Caco-2 (cell line): Measurements from ENCODE around the gene ZC3H4. TPM values are rescaled to one million over a fixed set of nuclear protein-coding genes. Genes with fewer than 3 reads are reported as not detected.
A peak's percentile ranks its signal among the peaks of the same experiment; 100 is the strongest.

Experiments used
- BruUV-seq: library from RNA; stranded (reverse); fragments of 400-500 nt; replicated peaks from 2 replicates; lab custom pipeline; 2021; lab: Mats Ljungman, UMichigan
- CTCF ChIA-PET: fragments of 300-600 bp; sonication (Branson Sonifier 250); formaldehyde crosslinking; loops from one replicate; lab custom pipeline; 2022; ENCODE audit warnings: antibody characterized with exemption; lab: Charles Lee
- POLR2A ChIA-PET: fragments of 300-600 bp; sonication (Branson Sonifier 250); formaldehyde crosslinking; loops from one replicate; lab custom pipeline; 2022; ENCODE audit warnings: antibody characterized with exemption; lab: Charles Lee
- DNase-seq, 2 experiments: peaks; one replicate each; pipeline versions ENCODE4 v3.0.0 to v3.0.0-alpha.2; 2020 to 2022
- H3K27me3 ChIP-seq: replicated peaks from 2 replicates; pipeline ENCODE4 v1.6.0; 2011; ENCODE audit warnings: low read length; ENCODE audit not compliant: control insufficient read depth, insufficient read depth
- H3K36me3 ChIP-seq: 2 replicates; pipeline ENCODE4 v1.5.1; 2011; ENCODE audit warnings: low read length; ENCODE audit not compliant: control insufficient read depth, insufficient read depth
- H3K4me1 ChIP-seq: fragments of 250-450 bp; sonication (Bioruptor Pico); 2 replicates; pipeline ENCODE4 v1.5.1; 2020; ENCODE audit warnings: mild to moderate bottlenecking
- H3K4me3 ChIP-seq: 2 replicates; pipeline ENCODE4 v1.5.1; 2011; ENCODE audit warnings: low read depth, mild to moderate bottlenecking, control low read depth, low read length
- H3K9me3 ChIP-seq: fragments of 250-450 bp; sonication (Bioruptor Pico); 2 replicates; pipeline ENCODE4 v1.5.1; 2020; ENCODE audit warnings: mild to moderate bottlenecking, moderate library complexity
- H3K27ac Mint-ChIP-seq: one replicate; pipeline ENCODE4 v1.8.0; 2022; ENCODE audit warnings: mixed read lengths; ENCODE audit not compliant: unreplicated experiment
- H3K27me3 Mint-ChIP-seq: one replicate; pipeline ENCODE4 v1.8.0; 2022; ENCODE audit warnings: mixed read lengths; ENCODE audit not compliant: insufficient read depth, unreplicated experiment
- H3K36me3 Mint-ChIP-seq: one replicate; pipeline ENCODE4 v1.8.0; 2022; ENCODE audit warnings: mild to moderate bottlenecking, mixed read lengths; ENCODE audit not compliant: insufficient read depth, unreplicated experiment
- H3K4me1 Mint-ChIP-seq: one replicate; pipeline ENCODE4 v1.8.0; 2022; ENCODE audit warnings: low read depth, mixed read lengths; ENCODE audit not compliant: unreplicated experiment
- H3K4me3 Mint-ChIP-seq: one replicate; pipeline ENCODE4 v1.8.0; 2022; ENCODE audit warnings: mild to moderate bottlenecking, moderate library complexity, mixed read lengths; ENCODE audit not compliant: unreplicated experiment
- H3K9me3 Mint-ChIP-seq: one replicate; pipeline ENCODE4 v1.8.0; 2022; ENCODE audit warnings: mixed read lengths; ENCODE audit not compliant: unreplicated experiment
- intact Hi-C: fragments of 100-400 bp; cut with micrococcal nuclease; formaldehyde crosslinking; loops from one replicate; pipeline ENCODE4 v1.10.0; 2022; ENCODE audit not compliant: unreplicated experiment
- total RNA-seq: library from RNA; stranded (reverse); gene quantifications from 2 replicates; pipeline ENCODE4 v1.2.3, GENCODE V29; 2022
- TF ChIP-seq, protein P1 (sequence below), 2 experiments: fragments of 200-600 bp in 1 of 2; IDR thresholded peaks; 1 replicate in 1 of 2; 2 replicates in 1 of 2; pipeline versions ENCODE4 v1.5.1 to v1.8.0; 2011 to 2022; ENCODE audit warnings: antibody characterized with exemption in 1 of 2, control low read depth in 1 of 2, inconsistent platforms in 1 of 2, low read depth in 1 of 2, low read length in 1 of 2, mild to moderate bottlenecking in 1 of 2, moderate library complexity in 1 of 2; ENCODE audit not compliant: insufficient read depth in 1 of 2, severe bottlenecking in 1 of 2, unreplicated experiment in 1 of 2

The ZC3H4 gene
- total RNA-seq, 1 experiment from 2014 or later = 70.3 TPM

DNA sequence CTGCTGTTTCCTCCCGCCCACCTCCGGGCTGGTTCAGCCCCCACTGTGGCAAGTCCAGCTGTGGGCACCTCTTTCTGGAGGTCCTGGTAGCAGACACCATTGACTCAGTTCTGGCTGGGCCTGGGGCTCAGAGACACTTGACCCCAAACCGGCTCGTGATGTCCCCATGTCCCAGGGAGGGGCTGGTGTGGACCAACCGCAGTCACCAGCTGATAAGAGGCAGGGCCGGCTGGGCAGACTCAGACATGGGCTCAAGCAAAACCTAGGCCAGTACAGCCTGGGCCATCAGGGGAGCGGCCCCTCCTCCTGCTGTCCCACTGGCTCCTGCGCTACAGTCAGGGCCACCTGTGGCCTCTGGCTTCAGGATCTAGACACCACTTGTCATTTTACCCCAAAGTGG is 45.3 kb downstream of the ZC3H4 start:
- TF ChIP-seq, protein P1, sequence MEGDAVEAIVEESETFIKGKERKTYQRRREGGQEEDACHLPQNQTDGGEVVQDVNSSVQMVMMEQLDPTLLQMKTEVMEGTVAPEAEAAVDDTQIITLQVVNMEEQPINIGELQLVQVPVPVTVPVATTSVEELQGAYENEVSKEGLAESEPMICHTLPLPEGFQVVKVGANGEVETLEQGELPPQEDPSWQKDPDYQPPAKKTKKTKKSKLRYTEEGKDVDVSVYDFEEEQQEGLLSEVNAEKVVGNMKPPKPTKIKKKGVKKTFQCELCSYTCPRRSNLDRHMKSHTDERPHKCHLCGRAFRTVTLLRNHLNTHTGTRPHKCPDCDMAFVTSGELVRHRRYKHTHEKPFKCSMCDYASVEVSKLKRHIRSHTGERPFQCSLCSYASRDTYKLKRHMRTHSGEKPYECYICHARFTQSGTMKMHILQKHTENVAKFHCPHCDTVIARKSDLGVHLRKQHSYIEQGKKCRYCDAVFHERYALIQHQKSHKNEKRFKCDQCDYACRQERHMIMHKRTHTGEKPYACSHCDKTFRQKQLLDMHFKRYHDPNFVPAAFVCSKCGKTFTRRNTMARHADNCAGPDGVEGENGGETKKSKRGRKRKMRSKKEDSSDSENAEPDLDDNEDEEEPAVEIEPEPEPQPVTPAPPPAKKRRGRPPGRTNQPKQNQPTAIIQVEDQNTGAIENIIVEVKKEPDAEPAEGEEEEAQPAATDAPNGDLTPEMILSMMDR (IDR thresholded peaks at IDR 0.05; ENCODE audit: insufficient read depth in 1 of 2, low read depth in 1 of 2, low read length in 1 of 2, severe bottlenecking in 1 of 2, unreplicated experiment in 1 of 2) = no peak
- H3K9me3 ChIP-seq = no peaks in the 10 kb centered on the region
- H3K27me3 Mint-ChIP-seq = no peaks in the 10 kb centered on the region
- no TSS peak for BruUV-seq
- ChIA-PET POLR2A (interaction anchor here (0.5 kb wide), 1 partner anchor 661 kb away, joined by 3 read pairs; no protein-coding TSS in a partner anchor), CTCF (no interaction called here)
- peaks cover 6% of the 10 kb centered on the region for H3K4me1 Mint-ChIP-seq
- H3K27me3 ChIP-seq = no peaks in the 10 kb centered on the region
- H3K9me3 Mint-ChIP-seq = no peaks in the 10 kb centered on the region
- H3K4me1 ChIP-seq = 0 out of 2 replicates have a peak, but pooled peaks cover 4% of the 10 kb centered on the region
- H3K36me3 ChIP-seq = peaks cover 6% of the 10 kb centered on the region
- no peak for DNase-seq
- H3K36me3 Mint-ChIP-seq = peaks cover 98% of the 10 kb centered on the region
- intact Hi-C loops = no loop called here
- no peak overlapping the region for H3K4me3 Mint-ChIP-seq
- H3K4me3 ChIP-seq = no peak overlapping the region
- no peak overlapping the region for H3K27ac Mint-ChIP-seq

DNA sequence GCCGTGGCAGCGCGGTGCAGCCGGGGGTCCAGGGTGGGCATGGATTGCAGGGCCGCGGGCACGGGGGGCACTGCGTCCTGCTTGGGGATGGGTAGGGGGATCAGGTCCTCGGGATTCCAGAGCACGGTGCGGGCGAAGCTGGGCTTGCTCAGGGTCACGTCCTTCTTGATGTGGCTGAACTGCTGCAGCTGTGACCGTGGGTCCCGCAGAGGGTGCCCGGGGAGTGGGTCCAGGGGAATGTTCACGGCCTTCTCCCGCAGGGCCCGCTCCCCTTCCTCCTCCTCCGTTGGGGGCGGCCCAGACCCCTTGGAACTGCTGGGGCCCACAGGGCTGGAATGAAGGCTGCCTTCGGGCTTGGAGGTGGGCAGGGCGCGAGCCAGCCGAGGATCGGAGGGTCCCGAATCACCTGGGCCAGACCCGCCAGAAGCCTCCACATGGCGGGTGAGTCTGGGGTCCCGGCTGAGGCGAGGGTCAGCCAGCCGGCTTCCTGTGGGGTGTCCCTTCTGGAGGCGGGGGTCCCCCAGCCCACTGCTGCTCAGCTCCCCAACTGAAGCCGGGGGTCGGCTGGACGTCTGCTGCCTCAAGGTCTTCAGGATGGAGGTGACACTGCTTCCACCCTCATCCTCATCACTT is 46.2 kb downstream of the ZC3H4 start:
- H3K9me3 ChIP-seq = no peaks in the 10 kb centered on the region
- TF ChIP-seq, protein P1 (IDR thresholded peaks at IDR 0.05; ENCODE audit: insufficient read depth in 1 of 2, low read depth in 1 of 2, low read length in 1 of 2, severe bottlenecking in 1 of 2, unreplicated experiment in 1 of 2) = no peak
- no peak overlapping the region for H3K4me3 ChIP-seq
- peaks cover 9% of the 10 kb centered on the region for H3K4me1 Mint-ChIP-seq
- no peaks in the 10 kb centered on the region for H3K27me3 ChIP-seq
- POLR2A ChIA-PET = no interaction called here
- no peaks in the 10 kb centered on the region for H3K27me3 Mint-ChIP-seq
- CTCF ChIA-PET = no interaction called here
- H3K4me1 ChIP-seq = peaks cover 8% of the 10 kb centered on the region
- intact Hi-C loops = no loop called here
- peaks cover 4% of the 10 kb centered on the region for H3K36me3 ChIP-seq
- no TSS peak for BruUV-seq
- no peaks in the 10 kb centered on the region for H3K9me3 Mint-ChIP-seq
- H3K4me3 Mint-ChIP-seq = no peak overlapping the region
- H3K27ac Mint-ChIP-seq = no peak overlapping the region
- peaks cover 97% of the 10 kb centered on the region for H3K36me3 Mint-ChIP-seq
- DNase-seq = no peak

- Mint-ChIP-seq H3K27me3 (no peaks in the 10 kb centered on the region), H3K27ac (peak overlapping the region; percentile 92), H3K9me3 (no peaks in the 10 kb centered on the region), H3K4me1 (peaks cover 16% of the 10 kb centered on the region), H3K4me3 (no peak overlapping the region), H3K36me3 (peaks cover 98% of the 10 kb centered on the region)
- ChIA-PET POLR2A (no interaction called here), CTCF (no interaction called here)
- BruUV-seq = no TSS peak
- TF ChIP-seq, protein P1 (IDR thresholded peaks at IDR 0.05; ENCODE audit: insufficient read depth in 1 of 2, low read depth in 1 of 2, low read length in 1 of 2, severe bottlenecking in 1 of 2, unreplicated experiment in 1 of 2) = no peak
- no peak for DNase-seq
- Histone ChIP-seq H3K4me1 (peaks cover 15% of the 10 kb centered on the region), H3K36me3 (peaks cover 4% of the 10 kb centered on the region), H3K27me3 (no peaks in the 10 kb centered on the region), H3K4me3 (no peak overlapping the region), H3K9me3 (no peaks in the 10 kb centered on the region)
- intact Hi-C loops = no loop called here
Observed at GRCh38 chr19:47066376-47067214, 47.0 kb downstream of the ZC3H4 start.
